Astrocyte (in vitro differentiated cells and primary cell): ENCODE data around the gene SOX2. TPM values are rescaled to one million over a fixed set of nuclear protein-coding genes. Genes with fewer than 3 reads are reported as not detected.

ENCODE experiments used
- DNase-seq: peaks from one replicate; pipeline ENCODE4 v3.0.0-alpha.2; 2010; ENCODE audit warnings: low read depth
- FAIRE-seq: peaks from 2 replicates; lab custom pipeline; 2011; peaks lifted over from hg19 to GRCh38; lab: Jason Lieb, UNC
- H2AFZ ChIP-seq: 2 replicates; pipeline ENCODE4 v1.6.0; 2012; ENCODE audit warnings: low read depth, low read length, inconsistent platforms
- H3K27ac ChIP-seq: 2 replicates; pipeline ENCODE4 v1.5.1; 2011; ENCODE audit warnings: low read depth, low read length, inconsistent platforms
- H3K27me3 ChIP-seq: 2 replicates; pipeline ENCODE4 v1.6.0; 2011; ENCODE audit warnings: low read length, inconsistent platforms; ENCODE audit not compliant: insufficient read depth
- H3K36me3 ChIP-seq: 2 replicates; pipeline ENCODE4 v1.5.1; 2011; ENCODE audit warnings: low read length, inconsistent platforms; ENCODE audit not compliant: insufficient read depth
- H3K4me1 ChIP-seq: 2 replicates; pipeline ENCODE4 v1.5.1; 2011; ENCODE audit warnings: low read length, inconsistent platforms; ENCODE audit not compliant: insufficient read depth
- H3K4me2 ChIP-seq: 2 replicates; pipeline ENCODE4 v1.6.0; 2012; ENCODE audit warnings: low read length, inconsistent platforms
- H3K4me3 ChIP-seq: 2 replicates; pipeline ENCODE4 v1.5.1; 2011; ENCODE audit warnings: low read depth, mild to moderate bottlenecking, low read length, inconsistent platforms; ENCODE audit not compliant: insufficient read depth
- H3K79me2 ChIP-seq: 2 replicates; pipeline ENCODE4 v1.6.0; 2012; ENCODE audit warnings: mild to moderate bottlenecking, low read length, inconsistent platforms; ENCODE audit not compliant: insufficient read depth
- H3K9ac ChIP-seq: 2 replicates; pipeline ENCODE4 v1.6.0; 2012; ENCODE audit warnings: mild to moderate bottlenecking, low read length, inconsistent platforms
- H3K9me3 ChIP-seq: 2 replicates; pipeline ENCODE4 v1.5.1; 2012; ENCODE audit warnings: low read depth, mild to moderate bottlenecking, low read length, inconsistent platforms; ENCODE audit not compliant: insufficient read depth
- H4K20me1 ChIP-seq: 2 replicates; pipeline ENCODE4 v1.6.0; 2012; ENCODE audit warnings: low read length, inconsistent platforms; ENCODE audit not compliant: insufficient read depth
- H3K27ac Mint-ChIP-seq: one replicate; pipeline ENCODE4 v1.8.0; 2021; ENCODE audit warnings: mild to moderate bottlenecking, mixed read lengths; ENCODE audit not compliant: unreplicated experiment
- H3K27me3 Mint-ChIP-seq: one replicate; pipeline ENCODE4 v1.8.0; 2021; ENCODE audit warnings: low read depth, mixed read lengths; ENCODE audit not compliant: unreplicated experiment
- H3K36me3 Mint-ChIP-seq: one replicate; pipeline ENCODE4 v1.8.0; 2021; ENCODE audit warnings: low read depth, mixed read lengths; ENCODE audit not compliant: unreplicated experiment
- H3K4me1 Mint-ChIP-seq: one replicate; pipeline ENCODE4 v1.8.0; 2021; ENCODE audit warnings: low read depth, mixed read lengths; ENCODE audit not compliant: unreplicated experiment
- H3K4me3 Mint-ChIP-seq: one replicate; pipeline ENCODE4 v1.8.0; 2021; ENCODE audit warnings: mild to moderate bottlenecking, moderate library complexity, mixed read lengths; ENCODE audit not compliant: unreplicated experiment
- H3K9me3 Mint-ChIP-seq: one replicate; pipeline ENCODE4 v1.8.0; 2021; ENCODE audit warnings: mild to moderate bottlenecking, mixed read lengths; ENCODE audit not compliant: unreplicated experiment
- EZH2 ChIP-seq: IDR thresholded peaks from 2 replicates; pipeline ENCODE4 v1.6.1; 2012; ENCODE audit warnings: mild to moderate bottlenecking, low read length, inconsistent platforms; ENCODE audit not compliant: insufficient read depth
- total RNA-seq: library from RNA; stranded (reverse); gene quantifications from 2 replicates; pipeline ENCODE4 v1.2.1, GENCODE V29; 2021
- TF ChIP-seq, protein P1 (sequence below): IDR thresholded peaks from 2 replicates; pipeline ENCODE4 v1.5.1; 2011; ENCODE audit warnings: low read depth, mild to moderate bottlenecking, inconsistent platforms, low read length, moderate library complexity; ENCODE audit not compliant: insufficient read depth

Gene SOX2
- total RNA-seq, 1 donor from 2014 or later, result 6.5 TPM

GRCh38 chr3:181687731-181688130 lies 24.0 kb upstream of the SOX2 start:
- Histone ChIP-seq H3K79me2 (no peaks in the 10 kb centered on the region), H3K27ac (no peak overlapping the region), H3K4me3 (no peak overlapping the region), H3K4me2 (no peak overlapping the region), H3K36me3 (no peaks in the 10 kb centered on the region), H3K9ac (no peak overlapping the region), H3K4me1 (no peaks in the 10 kb centered on the region), H2AFZ (no peak overlapping the region), H4K20me1 (no peaks in the 10 kb centered on the region), H3K27me3 (no peaks in the 10 kb centered on the region), H3K9me3 (no peaks in the 10 kb centered on the region)
- H3K27me3 Mint-ChIP-seq, result no peaks in the 10 kb centered on the region
- no peaks in the 10 kb centered on the region for H3K36me3 Mint-ChIP-seq
- DNase-seq, result no peak
- H3K4me3 Mint-ChIP-seq, result no peak overlapping the region
- peaks cover 7% of the 10 kb centered on the region for H3K4me1 Mint-ChIP-seq
- FAIRE-seq, result no peak
- H3K27ac Mint-ChIP-seq, result no peak overlapping the region
- H3K9me3 Mint-ChIP-seq, result no peaks in the 10 kb centered on the region
- TF ChIP-seq, protein P1, sequence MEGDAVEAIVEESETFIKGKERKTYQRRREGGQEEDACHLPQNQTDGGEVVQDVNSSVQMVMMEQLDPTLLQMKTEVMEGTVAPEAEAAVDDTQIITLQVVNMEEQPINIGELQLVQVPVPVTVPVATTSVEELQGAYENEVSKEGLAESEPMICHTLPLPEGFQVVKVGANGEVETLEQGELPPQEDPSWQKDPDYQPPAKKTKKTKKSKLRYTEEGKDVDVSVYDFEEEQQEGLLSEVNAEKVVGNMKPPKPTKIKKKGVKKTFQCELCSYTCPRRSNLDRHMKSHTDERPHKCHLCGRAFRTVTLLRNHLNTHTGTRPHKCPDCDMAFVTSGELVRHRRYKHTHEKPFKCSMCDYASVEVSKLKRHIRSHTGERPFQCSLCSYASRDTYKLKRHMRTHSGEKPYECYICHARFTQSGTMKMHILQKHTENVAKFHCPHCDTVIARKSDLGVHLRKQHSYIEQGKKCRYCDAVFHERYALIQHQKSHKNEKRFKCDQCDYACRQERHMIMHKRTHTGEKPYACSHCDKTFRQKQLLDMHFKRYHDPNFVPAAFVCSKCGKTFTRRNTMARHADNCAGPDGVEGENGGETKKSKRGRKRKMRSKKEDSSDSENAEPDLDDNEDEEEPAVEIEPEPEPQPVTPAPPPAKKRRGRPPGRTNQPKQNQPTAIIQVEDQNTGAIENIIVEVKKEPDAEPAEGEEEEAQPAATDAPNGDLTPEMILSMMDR, result no peak
- no peak for TF ChIP-seq EZH2

- no peak for DNase-seq
- Mint-ChIP-seq H3K27me3 (peaks cover 2% of the 10 kb centered on the region), H3K9me3 (no peaks in the 10 kb centered on the region), H3K36me3 (no peaks in the 10 kb centered on the region), H3K4me3 (no peak overlapping the region), H3K27ac (no peak overlapping the region), H3K4me1 (no peaks in the 10 kb centered on the region)
- no peak for FAIRE-seq
- H3K36me3 ChIP-seq, result no peaks in the 10 kb centered on the region
- no peaks in the 10 kb centered on the region for H3K27me3 ChIP-seq
- no peak overlapping the region for H3K9ac ChIP-seq
- no peak overlapping the region for H3K27ac ChIP-seq
- H3K4me3 ChIP-seq, result no peak overlapping the region
- no peaks in the 10 kb centered on the region for H4K20me1 ChIP-seq
- no peaks in the 10 kb centered on the region for H3K79me2 ChIP-seq
- no peaks in the 10 kb centered on the region for H3K4me1 ChIP-seq
- no peaks in the 10 kb centered on the region for H3K9me3 ChIP-seq
- TF ChIP-seq, protein P1, result no peak
- TF ChIP-seq EZH2, result no peak
- H3K4me2 ChIP-seq, result no peak overlapping the region
- no peak overlapping the region for H2AFZ ChIP-seq
Observed at GRCh38 chr3:181689546-181689945, 22.2 kb upstream of the SOX2 start.

DNA sequence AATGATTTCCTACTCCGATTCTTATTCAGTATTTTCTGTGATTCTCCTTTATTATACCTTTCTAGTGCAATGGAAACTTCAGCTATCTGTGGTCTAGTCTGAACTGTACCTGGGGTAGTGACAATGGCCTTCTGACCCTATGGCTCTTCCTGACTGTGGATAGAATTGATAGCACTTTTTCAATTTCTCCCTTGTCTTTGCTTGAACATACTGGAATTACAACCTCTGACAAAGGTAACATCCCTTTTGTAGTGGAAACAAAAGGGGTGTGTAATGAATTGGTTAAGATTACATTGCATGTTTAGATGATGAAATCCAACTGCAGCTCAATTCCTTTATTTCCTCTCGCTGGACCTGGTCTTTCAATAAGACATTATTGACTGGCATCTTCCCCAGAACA lies 21.0 kb upstream of the SOX2 start:
- Mint-ChIP-seq H3K4me3 (no peak overlapping the region), H3K27ac (no peak overlapping the region), H3K36me3 (no peaks in the 10 kb centered on the region), H3K9me3 (no peaks in the 10 kb centered on the region), H3K4me1 (no peaks in the 10 kb centered on the region), H3K27me3 (peaks cover 6% of the 10 kb centered on the region)
- no peak overlapping the region for H3K27ac ChIP-seq
- H3K79me2 ChIP-seq, result no peaks in the 10 kb centered on the region
- no peaks in the 10 kb centered on the region for H3K9me3 ChIP-seq
- H3K4me3 ChIP-seq, result no peak overlapping the region
- no peak overlapping the region for H3K9ac ChIP-seq
- no peak for FAIRE-seq
- H3K4me1 ChIP-seq, result no peaks in the 10 kb centered on the region
- no peak overlapping the region for H3K4me2 ChIP-seq
- no peak for TF ChIP-seq EZH2
- TF ChIP-seq, protein P1, result no peak
- H4K20me1 ChIP-seq, result no peaks in the 10 kb centered on the region
- no peak for DNase-seq
- no peak overlapping the region for H2AFZ ChIP-seq
- no peaks in the 10 kb centered on the region for H3K36me3 ChIP-seq
- H3K27me3 ChIP-seq, result no peaks in the 10 kb centered on the region
